ENCODE results near the gene KHDRBS2.

DNA sequence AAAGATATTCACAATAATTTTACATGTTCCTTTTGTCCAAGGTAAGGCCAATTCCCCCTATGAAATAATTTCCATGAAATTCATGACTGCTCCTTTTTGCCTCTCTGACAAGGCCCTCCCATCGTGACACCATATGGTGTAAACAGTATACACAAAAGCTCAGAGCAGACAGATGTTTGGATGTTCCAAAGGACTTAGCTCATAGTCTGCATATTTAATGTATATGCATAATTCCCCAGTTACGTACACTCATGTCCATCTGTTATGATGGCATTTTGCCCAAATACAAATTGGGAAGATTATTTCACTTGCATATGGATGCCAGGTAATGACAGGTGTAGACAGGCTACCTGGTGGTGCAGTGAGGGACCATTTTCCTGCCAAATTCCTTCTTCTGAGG lies 376.5 kb downstream of the KHDRBS2 start:
- TF ChIP-seq, protein P1, sequence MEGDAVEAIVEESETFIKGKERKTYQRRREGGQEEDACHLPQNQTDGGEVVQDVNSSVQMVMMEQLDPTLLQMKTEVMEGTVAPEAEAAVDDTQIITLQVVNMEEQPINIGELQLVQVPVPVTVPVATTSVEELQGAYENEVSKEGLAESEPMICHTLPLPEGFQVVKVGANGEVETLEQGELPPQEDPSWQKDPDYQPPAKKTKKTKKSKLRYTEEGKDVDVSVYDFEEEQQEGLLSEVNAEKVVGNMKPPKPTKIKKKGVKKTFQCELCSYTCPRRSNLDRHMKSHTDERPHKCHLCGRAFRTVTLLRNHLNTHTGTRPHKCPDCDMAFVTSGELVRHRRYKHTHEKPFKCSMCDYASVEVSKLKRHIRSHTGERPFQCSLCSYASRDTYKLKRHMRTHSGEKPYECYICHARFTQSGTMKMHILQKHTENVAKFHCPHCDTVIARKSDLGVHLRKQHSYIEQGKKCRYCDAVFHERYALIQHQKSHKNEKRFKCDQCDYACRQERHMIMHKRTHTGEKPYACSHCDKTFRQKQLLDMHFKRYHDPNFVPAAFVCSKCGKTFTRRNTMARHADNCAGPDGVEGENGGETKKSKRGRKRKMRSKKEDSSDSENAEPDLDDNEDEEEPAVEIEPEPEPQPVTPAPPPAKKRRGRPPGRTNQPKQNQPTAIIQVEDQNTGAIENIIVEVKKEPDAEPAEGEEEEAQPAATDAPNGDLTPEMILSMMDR (conservative IDR thresholded peaks at IDR 0.05; ENCODE audit: low read length): no peak
- no peak for TF ChIP-seq EZH2phosphoT487 (IDR thresholded peaks at IDR 0.05; ENCODE audit: borderline replicate concordance)
